Measurements from ENCODE around the gene IPO5. TPM values are rescaled to one million over a fixed set of nuclear protein-coding genes. Genes with fewer than 3 reads are reported as not detected.

Gene IPO5
- total and polyA plus RNA-seq, 2 of the 4 experiments (the other 2 are of a cell fraction): 89.2 to 270 TPM

- no TSS peak for BruUV-seq (replicated peaks)
- Histone ChIP-seq H3K4me2 (ENCODE audit: low read depth, low read length) (peak overlapping the region; percentile 81; the same call in 1 of the 2 replicates), H2BK120ac (ENCODE audit: low read depth, low read length) (peak overlapping the region; percentile 82), H2BK20ac (ENCODE audit: low read depth, low read length) (peak overlapping the region; percentile 83), H4K20me1 (ENCODE audit: insufficient read depth, low read length) (no peaks in the 10 kb centered on the region), H2BK15ac (ENCODE audit: low read depth, low read length) (peak overlapping the region; percentile 83; the same call in 2 of the 3 replicates), H4K91ac (ENCODE audit: insufficient read depth, low read depth, low read length) (peak overlapping the region; percentile 62), H4K8ac (ENCODE audit: low read depth in 2 of 2, low read length in 2 of 2) (peak overlapping the region; percentile 51 to 61; a peak in 3 of 4 replicates), H2BK5ac (ENCODE audit: low read depth, low read length, poor library complexity, severe bottlenecking) (peak overlapping the region; percentile 95), H2AK5ac (ENCODE audit: low read depth, low read length) (peak overlapping the region; percentile 69; the same call in 1 of the 2 replicates), H3K23ac (ENCODE audit: low read depth, low read length) (peak overlapping the region; percentile 45; the same call in 1 of the 2 replicates), H3K14ac (replicated peaks; ENCODE audit: low read depth, low read length) (peak overlapping the region; percentile 73), H3K9ac (ENCODE audit: low read depth, low read length) (peak overlapping the region; percentile 25; the same call in 1 of the 2 replicates), H3K56ac (ENCODE audit: extremely low read depth, insufficient read depth, low read length) (no peak overlapping the region; the same call in 1 of the 2 replicates), H3K4me3 (ENCODE audit: insufficient read depth, low read depth, low read length) (no peak overlapping the region), H3K4me1 (ENCODE audit: control insufficient read depth, insufficient read depth, low read length) (peaks cover 7% of the 10 kb centered on the region), H3K4ac (ENCODE audit: low read depth, low read length) (peak overlapping the region; percentile 71; the same call in 1 of the 2 replicates), H3K27ac (ENCODE audit: insufficient read depth, low read length) (peak overlapping the region; percentile 57), H3K9me1 (ENCODE audit: insufficient read depth, low read length) (peaks cover 12% of the 10 kb centered on the region), H2AFZ (replicated peaks; ENCODE audit: low read length, poor library complexity) (no peak overlapping the region), H3K18ac (ENCODE audit: low read depth, low read length) (peak overlapping the region; percentile 98), H4K5ac (ENCODE audit: low read depth, low read length) (peak overlapping the region; percentile 97), H3K36me3 (ENCODE audit: control insufficient read depth, insufficient read depth, low read length) (peaks cover 39% of the 10 kb centered on the region), H3K9me3 (ENCODE audit: control insufficient read depth, insufficient read depth, low read length) (no peaks in the 10 kb centered on the region), H3K79me1 (ENCODE audit: low read depth in 1 of 2, low read length in 2 of 2) (peaks cover 17 to 41% of the 10 kb centered on the region in 2 experiments), H3K27me3 (ENCODE audit: control insufficient read depth, insufficient read depth, low read length) (no peaks in the 10 kb centered on the region), H2AK9ac (replicated peaks; ENCODE audit: low read depth, low read length, poor library complexity) (no peak overlapping the region)
- ChIA-PET POLR2A (ENCODE audit: unreplicated experiment) (no interaction called here), CTCF (interaction anchor here (0.5 kb wide), 1 partner anchor 387 kb away, joined by 7 read pairs; no protein-coding TSS in a partner anchor)
- in situ Hi-C loops (cut with MboI; ENCODE audit: low sequenced_read_pairs) (no loop called here), dilution Hi-C loops (cut with HindIII; ENCODE audit: low sequenced_read_pairs, unreplicated experiment) (no loop called here), intact Hi-C loops (cut with micrococcal nuclease) (loop anchor here (10.0 kb wide), 1 partner anchor 380 kb away; no protein-coding TSS in a partner anchor)
- ATAC-seq (ENCODE audit: low read depth): peak; percentile 98
- DNase-seq: peak; percentile 93
- TF ChIP-seq FOS (IDR thresholded peaks at IDR 0.05; ENCODE audit: low read depth, low read length) (peak; percentile 35; the same call in 1 of the 2 replicates), MXI1 (IDR thresholded peaks at IDR 0.05; ENCODE audit: borderline replicate concordance, low read depth, low read length) (no peak), CEBPB (IDR thresholded peaks at IDR 0.05; ENCODE audit: low read depth, low read length) (peak; percentile 84)
Measured at GRCh38 chr13:98014766-98015165, 61.3 kb downstream of the IPO5 start.

Data from IMR-90 (cell line).